Chondrocyte (in vitro differentiated cells): Measurements from ENCODE around the gene PHF13. TPM values are rescaled to one million over a fixed set of nuclear protein-coding genes. Genes with fewer than 3 reads are reported as not detected.
"Not testable (repeated sequence)": the region's sequence is repeated elsewhere in the genome, so short reads cannot be mapped to it uniquely, and the experiment has no call there.

ENCODE experiments used
- DNase-seq: peaks from one replicate; pipeline ENCODE4 v3.0.0; 2021; ENCODE audit warnings: mixed read lengths, low spot score
- H3K27ac Mint-ChIP-seq: one replicate; pipeline ENCODE4 v1.8.0; 2021; ENCODE audit warnings: mild to moderate bottlenecking, moderate library complexity, mixed read lengths; ENCODE audit not compliant: unreplicated experiment
- H3K27me3 Mint-ChIP-seq: 2 replicates; pipeline ENCODE4 v1.8.0; 2021; ENCODE audit warnings: low read depth, mixed read lengths
- H3K36me3 Mint-ChIP-seq: 2 replicates; pipeline ENCODE4 v1.8.0; 2021; ENCODE audit warnings: low read depth, mixed read lengths
- H3K4me1 Mint-ChIP-seq: 2 replicates; pipeline ENCODE4 v1.8.0; 2021; ENCODE audit warnings: low read depth, mild to moderate bottlenecking, mixed read lengths
- H3K4me3 Mint-ChIP-seq: one replicate; pipeline ENCODE4 v1.8.0; 2021; ENCODE audit warnings: mild to moderate bottlenecking, moderate library complexity, mixed read lengths; ENCODE audit not compliant: unreplicated experiment
- H3K9me3 Mint-ChIP-seq: 2 replicates; pipeline ENCODE4 v1.8.0; 2021; ENCODE audit warnings: low read depth, mixed read lengths
- CTCF ChIP-seq: fragments of 200-600 bp; sonication (generic); IDR thresholded peaks from 2 replicates; pipeline ENCODE4 v1.5.0; 2021; ENCODE audit warnings: antibody characterized with exemption, mild to moderate bottlenecking, moderate library complexity
- total RNA-seq: library from RNA; stranded (reverse); gene quantifications from 3 replicates; pipeline ENCODE4 v1.2.1, GENCODE V29; 2021

The PHF13 gene
- total RNA-seq, 1 donor from 2014 or later, result 25.6 TPM

GRCh38 chr1:6657138-6657537, 43.6 kb downstream of the PHF13 start:
- no peak overlapping the region for H3K27ac Mint-ChIP-seq
- no peak for TF ChIP-seq CTCF

GRCh38 chr1:6658359-6659060, 45.0 kb downstream of the PHF13 start:
- DNase-seq, result peak; percentile 25
- H3K4me3 Mint-ChIP-seq, result no peak overlapping the region
- no peaks in the 10 kb centered on the region for H3K9me3 Mint-ChIP-seq
- TF ChIP-seq CTCF, result no peak
- H3K27ac Mint-ChIP-seq, result peak overlapping the region; percentile 59
- peaks cover 8% of the 10 kb centered on the region for H3K36me3 Mint-ChIP-seq
- H3K4me1 Mint-ChIP-seq, result peaks cover 19% of the 10 kb centered on the region
- no peaks in the 10 kb centered on the region for H3K27me3 Mint-ChIP-seq

More at GRCh38 chr1:6657138-6657537, 43.6 kb downstream of the PHF13 start:
- peaks cover 19% of the 10 kb centered on the region for H3K4me1 Mint-ChIP-seq
- DNase-seq, result peak; percentile 63
- peaks cover 8% of the 10 kb centered on the region for H3K36me3 Mint-ChIP-seq
- H3K27me3 Mint-ChIP-seq, result no peaks in the 10 kb centered on the region
- H3K9me3 Mint-ChIP-seq, result no peaks in the 10 kb centered on the region
- no peak overlapping the region for H3K4me3 Mint-ChIP-seq

GRCh38 chr1:6660415-6661049, 47.0 kb downstream of the PHF13 start:
- H3K4me3 Mint-ChIP-seq, result no peak overlapping the region
- no peaks in the 10 kb centered on the region for H3K9me3 Mint-ChIP-seq
- H3K4me1 Mint-ChIP-seq, result peaks cover 13% of the 10 kb centered on the region
- H3K27me3 Mint-ChIP-seq, result no peaks in the 10 kb centered on the region
- peak overlapping the region; percentile 15 for H3K27ac Mint-ChIP-seq
- no peak for DNase-seq
- H3K36me3 Mint-ChIP-seq, result peaks cover 8% of the 10 kb centered on the region
- TF ChIP-seq CTCF, result no peak

- H3K9me3 Mint-ChIP-seq, DNase-seq, H3K4me3 Mint-ChIP-seq, H3K27ac Mint-ChIP-seq, H3K27me3 Mint-ChIP-seq: not testable (repeated sequence)
- H3K4me1 Mint-ChIP-seq, result peaks cover 13% of the 10 kb centered on the region
- peaks cover 10% of the 10 kb centered on the region for H3K36me3 Mint-ChIP-seq
These were observed 48.9 kb downstream of the PHF13 start for GRCh38 chr1:6662468-6662867.

- H3K27ac Mint-ChIP-seq, result no peak overlapping the region
These were observed 53.2 kb downstream of the PHF13 start for GRCh38 chr1:6666696-6667095.

More at GRCh38 chr1:6666696-6667095, 53.2 kb downstream of the PHF13 start:
- no peaks in the 10 kb centered on the region for H3K4me1 Mint-ChIP-seq
- H3K9me3 Mint-ChIP-seq, result no peaks in the 10 kb centered on the region
- peaks cover 11% of the 10 kb centered on the region for H3K36me3 Mint-ChIP-seq
- DNase-seq, result no peak
- H3K4me3 Mint-ChIP-seq, result no peak overlapping the region
- TF ChIP-seq CTCF, result no peak
- no peaks in the 10 kb centered on the region for H3K27me3 Mint-ChIP-seq
